ENCODE results near the gene MYOC.
"Not testable (repeated sequence)": the region's sequence is repeated elsewhere in the genome, so short reads cannot be mapped to it uniquely, and the experiment has no call there.

Gene MYOC

DNA sequence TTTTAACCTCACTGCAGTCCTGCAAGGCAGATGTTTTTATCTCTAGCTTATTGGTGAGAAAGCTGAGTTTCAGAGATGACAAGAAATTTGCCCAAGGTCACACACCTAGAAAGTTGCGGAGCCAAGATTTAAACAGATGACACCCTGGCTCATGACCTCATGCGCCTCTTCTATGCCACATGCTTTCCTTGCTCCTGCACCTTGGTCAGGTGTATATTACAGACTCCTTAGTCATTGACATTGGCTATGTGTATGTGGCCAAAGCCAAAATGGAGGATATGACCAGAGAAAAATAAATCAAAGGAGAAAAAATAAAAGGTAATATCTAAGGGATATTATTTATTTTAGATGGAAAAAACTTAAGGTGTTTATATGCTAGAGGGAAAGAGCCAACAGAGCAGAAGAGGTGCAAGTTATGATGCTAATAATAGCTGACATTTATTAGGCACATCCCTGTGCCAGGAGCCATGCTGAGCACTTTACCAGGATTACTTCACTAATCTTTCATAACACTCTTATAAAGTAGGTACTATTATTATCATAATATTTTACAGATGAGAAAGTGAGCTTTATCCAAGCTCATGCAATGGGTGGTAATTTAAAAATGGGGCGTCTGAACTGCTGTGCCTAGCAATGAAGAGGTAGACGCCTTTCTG, 13.8 kb upstream of the MYOC start:
- Histone ChIP-seq H3K4me1 (ENCODE audit: control insufficient read depth, insufficient read depth, low read length) (no peaks in the 10 kb centered on the region), H3K27me3 (ENCODE audit: control insufficient read depth, insufficient read depth, low read length, poor library complexity, severe bottlenecking) (no peaks in the 10 kb centered on the region), H3K36me3 (ENCODE audit: control insufficient read depth, insufficient read depth, low read length) (no peaks in the 10 kb centered on the region), H3K4me3 (ENCODE audit: insufficient read depth, low read depth, low read length) (no peak overlapping the region), H3K9me3 (ENCODE audit: control insufficient read depth, low read length) (no peaks in the 10 kb centered on the region), H3K27ac (ENCODE audit: insufficient read depth, low read depth, low read length, poor library complexity, severe bottlenecking) (no peak overlapping the region)
- 90 to 92% methylated on average over 4 of the region's 4 CpGs for WGBS, 2 experiments

DNA sequence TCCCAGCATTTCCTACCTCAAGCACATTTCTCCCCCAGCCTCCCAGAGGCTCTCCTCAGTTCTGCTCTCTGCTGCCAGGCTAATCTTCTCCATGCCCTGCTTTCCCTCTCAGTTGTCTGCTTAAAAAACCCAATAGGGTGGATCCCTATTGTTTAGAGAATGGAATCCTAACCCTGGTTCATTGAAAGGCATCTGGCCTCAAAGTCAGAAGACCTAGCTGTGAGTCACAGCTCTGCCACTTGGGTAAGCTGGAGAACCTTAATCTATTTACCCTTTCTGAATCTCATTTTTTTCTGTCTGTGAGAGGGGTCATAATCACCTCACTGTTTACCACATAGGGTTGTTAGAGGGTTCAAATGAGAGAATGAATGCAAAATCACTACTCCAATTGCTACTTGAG, 12.5 kb upstream of the MYOC start:
- no peaks in the 10 kb centered on the region for H3K9me3 ChIP-seq (ENCODE audit: control insufficient read depth, low read length)
- H3K27me3 ChIP-seq (ENCODE audit: control insufficient read depth, insufficient read depth, low read length, poor library complexity, severe bottlenecking), result no peaks in the 10 kb centered on the region
- H3K4me1 ChIP-seq (ENCODE audit: control insufficient read depth, insufficient read depth, low read length), result no peaks in the 10 kb centered on the region
- H3K27ac ChIP-seq (ENCODE audit: insufficient read depth, low read depth, low read length, poor library complexity, severe bottlenecking), result no peak overlapping the region
- no peaks in the 10 kb centered on the region for H3K36me3 ChIP-seq (ENCODE audit: control insufficient read depth, insufficient read depth, low read length)
- H3K4me3 ChIP-seq (ENCODE audit: insufficient read depth, low read depth, low read length), result no peak overlapping the region

DNA sequence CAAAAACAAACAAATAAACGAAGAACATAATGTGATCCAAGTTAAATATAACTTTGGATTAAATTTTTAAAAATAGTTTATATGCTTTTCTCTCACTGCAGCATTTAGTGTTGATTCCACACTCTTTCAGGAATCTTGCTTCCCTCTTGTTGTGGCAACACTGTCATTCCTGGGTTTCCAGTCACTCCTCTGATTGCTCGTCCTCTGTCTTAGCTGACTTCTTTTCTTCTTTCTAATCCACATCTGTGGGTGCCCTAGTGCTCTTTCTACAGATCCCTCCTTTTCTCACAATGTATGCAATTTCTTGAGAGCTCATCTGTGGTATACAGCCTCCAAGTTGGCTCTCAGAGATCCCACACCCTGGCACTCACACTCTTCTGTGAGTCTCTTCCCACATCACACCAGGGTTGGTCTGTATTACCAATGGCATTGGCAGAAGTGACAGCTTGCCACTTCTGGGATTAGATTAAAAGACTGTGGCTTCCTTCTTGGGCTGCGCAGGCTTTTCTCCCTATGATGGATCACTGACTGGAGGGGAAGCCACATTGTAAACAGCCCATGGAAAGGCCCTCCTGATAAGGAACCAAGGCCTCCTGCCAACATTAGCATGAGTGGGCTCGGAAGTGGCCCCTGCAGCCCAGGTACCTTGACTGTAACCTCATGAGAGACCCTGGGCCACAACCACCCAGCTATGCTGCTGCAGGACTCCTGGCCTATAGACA, 11.5 kb upstream of the MYOC start:
- 88 to 90% methylated on average over 3 to 4 of the region's 4 CpGs for WGBS, 2 experiments
- Histone ChIP-seq H3K9me3 (ENCODE audit: control insufficient read depth, low read length) (no peaks in the 10 kb centered on the region), H3K27me3 (ENCODE audit: control insufficient read depth, insufficient read depth, low read length, poor library complexity, severe bottlenecking) (no peaks in the 10 kb centered on the region), H3K4me1 (ENCODE audit: control insufficient read depth, insufficient read depth, low read length) (no peaks in the 10 kb centered on the region), H3K36me3 (ENCODE audit: control insufficient read depth, insufficient read depth, low read length) (no peaks in the 10 kb centered on the region), H3K27ac (ENCODE audit: insufficient read depth, low read depth, low read length, poor library complexity, severe bottlenecking) (no peak overlapping the region), H3K4me3 (ENCODE audit: insufficient read depth, low read depth, low read length) (no peak overlapping the region)

DNA sequence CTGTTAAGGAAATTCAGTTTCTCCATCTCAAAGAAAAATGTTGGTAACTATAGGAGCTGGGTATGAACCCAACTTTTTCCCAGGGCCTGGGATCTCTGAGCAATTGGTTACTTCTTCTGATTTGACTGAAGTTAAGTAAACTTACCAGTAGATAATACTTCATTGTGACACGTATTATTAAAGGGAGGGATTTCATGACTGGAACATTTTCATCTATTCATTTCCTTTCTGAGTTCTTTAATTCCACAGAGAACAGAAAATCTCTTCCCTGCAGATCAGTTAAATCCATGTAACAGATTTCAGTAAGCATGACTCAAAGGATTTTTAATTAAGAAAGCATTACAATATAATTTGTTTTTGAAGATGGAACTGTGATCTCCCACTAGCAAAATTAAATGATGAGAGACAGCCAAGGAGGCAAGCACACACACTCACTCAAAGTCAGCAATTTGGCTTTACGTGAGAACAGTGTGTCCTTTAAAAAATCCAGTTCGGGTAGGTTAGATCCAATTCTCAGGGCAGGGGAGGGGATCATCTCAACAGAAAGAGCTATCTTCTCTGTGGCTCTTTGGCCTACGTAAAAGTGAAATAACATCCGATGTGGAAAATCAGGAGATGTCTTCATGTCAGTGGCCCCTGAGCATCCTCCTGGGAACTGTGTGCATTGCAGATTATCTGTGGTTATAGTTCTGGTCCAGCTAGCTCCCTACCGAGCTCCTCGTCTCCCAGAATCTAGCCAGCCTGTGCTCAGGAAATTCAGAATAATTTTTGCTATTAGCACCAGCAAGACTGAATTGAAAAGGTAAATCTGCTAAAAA, 10.8 kb upstream of the MYOC start:
- Histone ChIP-seq H3K27ac (ENCODE audit: insufficient read depth, low read depth, low read length, poor library complexity, severe bottlenecking) (no peak overlapping the region), H3K4me3 (ENCODE audit: insufficient read depth, low read depth, low read length) (no peak overlapping the region), H3K36me3 (ENCODE audit: control insufficient read depth, insufficient read depth, low read length) (no peaks in the 10 kb centered on the region), H3K4me1 (ENCODE audit: control insufficient read depth, insufficient read depth, low read length) (no peaks in the 10 kb centered on the region), H3K9me3 (ENCODE audit: control insufficient read depth, low read length) (no peaks in the 10 kb centered on the region), H3K27me3 (ENCODE audit: control insufficient read depth, insufficient read depth, low read length, poor library complexity, severe bottlenecking) (no peaks in the 10 kb centered on the region)
- 93 to 95% methylated on average over 7 of the region's 7 CpGs for WGBS, 2 experiments

DNA sequence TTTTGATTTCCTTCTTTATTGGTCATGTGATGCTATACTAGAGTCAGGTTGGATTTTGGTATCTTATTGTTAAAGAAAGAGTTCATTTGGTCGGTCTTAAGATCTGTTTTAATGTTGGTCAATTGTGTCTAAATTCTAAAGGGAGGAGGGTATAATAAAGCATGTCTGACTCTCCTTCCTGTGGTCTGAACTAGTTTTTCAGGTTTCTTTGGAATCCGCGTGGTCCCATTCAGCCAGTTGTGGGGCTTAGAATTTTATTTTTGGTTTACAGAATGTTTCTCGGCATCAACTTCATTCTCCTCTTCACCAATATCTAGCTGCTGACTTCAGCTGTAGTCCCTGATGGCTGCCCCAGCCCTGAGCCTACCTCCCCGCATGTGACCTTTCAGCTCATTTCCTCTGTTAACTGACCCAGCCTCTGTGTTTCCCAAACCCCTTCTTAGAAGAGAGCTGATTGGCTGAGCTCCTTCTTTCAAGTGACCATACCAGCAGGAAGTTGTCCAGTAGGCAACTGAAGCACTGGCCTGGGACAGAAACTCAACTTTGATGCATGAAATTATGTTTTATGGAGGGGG, 8.7 kb upstream of the MYOC start:
- Histone ChIP-seq H3K27me3 (ENCODE audit: control insufficient read depth, insufficient read depth, low read length, poor library complexity, severe bottlenecking) (no peaks in the 10 kb centered on the region), H3K4me3 (ENCODE audit: insufficient read depth, low read depth, low read length) (no peak overlapping the region), H3K4me1 (ENCODE audit: control insufficient read depth, insufficient read depth, low read length) (no peaks in the 10 kb centered on the region), H3K36me3 (ENCODE audit: control insufficient read depth, insufficient read depth, low read length) (no peaks in the 10 kb centered on the region), H3K27ac (ENCODE audit: insufficient read depth, low read depth, low read length, poor library complexity, severe bottlenecking) (no peak overlapping the region), H3K9me3 (ENCODE audit: control insufficient read depth, low read length) (no peaks in the 10 kb centered on the region)
- WGBS, 2 experiments, result 88 to 93% methylated on average over 3 to 5 of the region's 5 CpGs

DNA sequence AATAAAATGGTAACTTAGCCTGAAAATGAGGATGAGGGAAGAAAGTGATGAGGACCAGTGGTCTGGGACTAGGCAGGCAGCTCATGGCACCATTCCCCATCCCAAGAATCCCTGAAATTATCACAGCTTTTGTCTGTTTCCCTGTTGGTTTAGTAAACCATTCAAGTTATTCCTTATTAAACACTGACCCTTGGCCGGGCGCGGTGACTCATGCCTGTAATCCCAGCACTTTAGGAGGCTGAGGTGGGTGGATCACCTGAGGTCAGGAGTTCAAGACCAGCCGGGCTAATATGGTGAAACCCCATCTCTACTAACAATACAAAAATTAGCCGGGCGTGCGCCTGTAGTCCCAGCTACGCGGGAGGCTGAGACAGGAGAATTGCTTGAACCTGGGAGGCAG, 3.7 kb upstream of the MYOC start:
- not testable (repeated sequence) for H3K4me3 ChIP-seq (ENCODE audit: insufficient read depth, low read depth, low read length); H3K9me3 ChIP-seq (ENCODE audit: control insufficient read depth, low read length); H3K27me3 ChIP-seq (ENCODE audit: control insufficient read depth, insufficient read depth, low read length, poor library complexity, severe bottlenecking); H3K36me3 ChIP-seq (ENCODE audit: control insufficient read depth, insufficient read depth, low read length); H3K27ac ChIP-seq (ENCODE audit: insufficient read depth, low read depth, low read length, poor library complexity, severe bottlenecking); H3K4me1 ChIP-seq (ENCODE audit: control insufficient read depth, insufficient read depth, low read length)
- 89 to 93% methylated on average over 9 of the region's 9 CpGs for WGBS, 2 experiments

DNA sequence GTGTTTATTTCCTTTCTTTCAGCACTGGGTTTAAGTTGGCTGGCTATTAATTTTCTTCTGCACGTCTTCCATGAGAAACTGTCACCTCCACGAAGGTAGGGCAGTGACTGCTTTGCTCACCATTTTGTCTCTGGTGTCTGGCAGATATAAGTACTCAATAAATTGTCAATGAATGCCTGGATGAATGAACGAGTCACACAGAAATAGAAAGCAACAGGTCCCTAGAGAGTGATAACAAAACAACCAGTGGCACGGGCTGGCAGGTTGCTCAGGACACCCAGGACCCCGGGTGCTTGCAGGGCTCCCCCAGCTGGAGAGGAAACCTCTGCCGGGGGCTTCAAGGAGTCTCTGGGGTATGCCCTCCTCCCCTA, 3.2 kb upstream of the MYOC start:
- no peaks in the 10 kb centered on the region for H3K36me3 ChIP-seq (ENCODE audit: control insufficient read depth, insufficient read depth, low read length)
- H3K27ac ChIP-seq (ENCODE audit: insufficient read depth, low read depth, low read length, poor library complexity, severe bottlenecking), result no peak overlapping the region
- whole genome bisulfite sequencing, 2 experiments, result 86 to 87% methylated on average over 6 of the region's 6 CpGs
- H3K4me3 ChIP-seq (ENCODE audit: insufficient read depth, low read depth, low read length), result no peak overlapping the region
- no peaks in the 10 kb centered on the region for H3K9me3 ChIP-seq (ENCODE audit: control insufficient read depth, low read length)
- H3K4me1 ChIP-seq (ENCODE audit: control insufficient read depth, insufficient read depth, low read length), result no peaks in the 10 kb centered on the region
- no peaks in the 10 kb centered on the region for H3K27me3 ChIP-seq (ENCODE audit: control insufficient read depth, insufficient read depth, low read length, poor library complexity, severe bottlenecking)

DNA sequence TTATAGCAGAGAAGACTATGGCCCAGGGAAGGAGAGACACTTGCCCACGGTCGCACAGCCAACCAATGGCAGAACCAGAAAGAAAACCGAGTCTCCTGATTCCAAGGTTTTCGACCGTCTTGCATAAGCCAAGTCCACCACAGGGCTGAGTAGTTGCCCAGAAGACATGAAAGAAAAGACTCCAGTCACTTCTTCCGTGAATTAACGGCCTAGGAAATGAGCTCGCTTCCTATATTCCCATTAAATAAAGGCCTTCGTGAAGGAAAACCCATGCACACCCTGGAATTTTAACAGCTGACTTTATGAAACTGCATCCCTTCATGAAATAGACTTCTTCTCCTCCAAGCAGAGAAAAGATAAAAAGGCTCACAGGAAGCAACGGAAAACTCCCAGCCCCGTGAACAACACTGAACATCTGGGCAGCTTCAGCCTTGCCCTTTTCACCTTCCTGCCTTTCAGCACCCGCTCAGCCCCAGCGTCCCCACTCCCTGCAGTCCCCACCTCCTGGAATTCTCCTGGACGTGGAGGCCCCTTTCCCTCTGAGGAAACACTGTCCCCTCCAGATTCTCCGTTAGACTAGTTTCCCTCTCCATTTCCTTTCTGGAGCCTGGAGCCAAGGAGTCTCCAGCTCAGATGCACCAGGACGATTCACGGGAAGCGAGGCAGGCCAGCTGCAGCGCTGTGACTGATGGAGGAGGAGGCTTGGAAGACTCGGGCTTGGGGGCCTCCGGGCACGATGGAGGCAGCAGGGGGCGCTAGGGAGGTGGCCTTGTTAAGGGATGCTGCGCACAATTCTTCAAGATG, 2.7 kb upstream of the MYOC start:
- H3K27me3 ChIP-seq (ENCODE audit: control insufficient read depth, insufficient read depth, low read length, poor library complexity, severe bottlenecking), result no peaks in the 10 kb centered on the region
- no peak overlapping the region for H3K27ac ChIP-seq (ENCODE audit: insufficient read depth, low read depth, low read length, poor library complexity, severe bottlenecking)
- no peak overlapping the region for H3K4me3 ChIP-seq (ENCODE audit: insufficient read depth, low read depth, low read length)
- WGBS, 2 experiments, result 54 to 56% methylated on average over 24 of the region's 24 CpGs
- no peaks in the 10 kb centered on the region for H3K9me3 ChIP-seq (ENCODE audit: control insufficient read depth, low read length)
- no peaks in the 10 kb centered on the region for H3K36me3 ChIP-seq (ENCODE audit: control insufficient read depth, insufficient read depth, low read length)
- H3K4me1 ChIP-seq (ENCODE audit: control insufficient read depth, insufficient read depth, low read length), result no peaks in the 10 kb centered on the region

DNA sequence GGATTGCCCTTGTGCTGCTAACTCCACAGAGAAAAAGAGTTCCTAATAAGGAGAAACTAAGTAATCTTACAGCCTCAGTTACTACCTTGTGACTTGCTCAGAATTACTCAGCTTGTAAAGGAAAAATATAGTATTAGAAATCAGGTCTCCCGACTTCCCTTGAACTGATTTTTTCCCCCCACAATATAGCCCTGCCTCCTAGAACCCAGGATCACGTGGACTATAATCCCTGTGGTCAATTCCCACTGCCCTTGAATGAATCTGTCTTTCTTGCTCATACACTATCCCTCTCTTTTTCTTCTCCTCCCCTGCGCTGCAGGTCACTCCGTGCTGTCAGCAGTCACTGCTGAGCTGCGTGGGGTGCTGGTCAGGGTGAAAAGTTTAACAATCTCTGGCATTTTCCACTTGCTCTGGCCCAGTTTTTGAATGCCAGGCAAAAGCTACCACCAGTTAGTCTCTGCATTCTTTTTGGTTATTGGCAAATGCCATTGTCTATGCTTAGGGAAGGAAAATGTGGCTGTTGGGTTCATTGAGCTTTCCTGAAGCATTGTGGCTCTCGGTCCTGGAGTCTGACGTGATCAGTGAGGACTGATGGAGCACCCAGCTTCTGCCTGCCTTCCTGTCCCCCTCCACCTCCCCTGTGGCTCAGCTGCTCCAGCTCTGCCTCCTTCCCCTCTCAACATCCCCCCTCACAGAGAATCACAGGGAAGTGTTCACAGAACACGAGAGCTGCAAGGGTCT, 1.9 kb upstream of the MYOC start:
- WGBS, 2 experiments, result 79 to 80% methylated on average over 8 of the region's 8 CpGs
- no peaks in the 10 kb centered on the region for H3K9me3 ChIP-seq (ENCODE audit: control insufficient read depth, low read length)
- H3K36me3 ChIP-seq (ENCODE audit: control insufficient read depth, insufficient read depth, low read length), result no peaks in the 10 kb centered on the region
- no peaks in the 10 kb centered on the region for H3K27me3 ChIP-seq (ENCODE audit: control insufficient read depth, insufficient read depth, low read length, poor library complexity, severe bottlenecking)
- no peak overlapping the region for H3K27ac ChIP-seq (ENCODE audit: insufficient read depth, low read depth, low read length, poor library complexity, severe bottlenecking)
- no peaks in the 10 kb centered on the region for H3K4me1 ChIP-seq (ENCODE audit: control insufficient read depth, insufficient read depth, low read length)
- no peak overlapping the region for H3K4me3 ChIP-seq (ENCODE audit: insufficient read depth, low read depth, low read length)

Data from ectodermal cell (in vitro differentiated cells).